NCI-H2081 (cell line): Measurements from ENCODE around the gene TMEM114.
A peak's percentile ranks its signal among the peaks of the same experiment; 100 is the strongest.

ENCODE experiments used
- DNase-seq, 2 experiments: peaks; one replicate each; lab custom pipeline; 2025; lab: John Stamatoyannopoulos, UW

Gene TMEM114

GRCh38 chr16:8589900-8590688, at the start of gene TMEM114:
Gene TMEM114, minus strand, starts transcription at chr16:8590511. Its CDS starts 673 bp downstream, at chr16:8589838.
- no peak for DNase-seq

GRCh38 chr16:8639694-8640093, 49.4 kb upstream of the TMEM114 start:
- no peak for DNase-seq

- no peak for DNase-seq
Measured at GRCh38 chr16:8634991-8635736, 44.9 kb upstream of the TMEM114 start.

- no peak for DNase-seq
Measured at GRCh38 chr16:8632675-8633182, 42.4 kb upstream of the TMEM114 start.

GRCh38 chr16:8631818-8632465, 41.6 kb upstream of the TMEM114 start:
- DNase-seq = no peak

GRCh38 chr16:8631373-8631772, 41.1 kb upstream of the TMEM114 start:
- DNase-seq = no peak

- no peak for DNase-seq
Measured at GRCh38 chr16:8630255-8630953, 40.1 kb upstream of the TMEM114 start.

GRCh38 chr16:8628981-8629725, 38.8 kb upstream of the TMEM114 start:
- DNase-seq = no peak

- DNase-seq = no peak
Measured at GRCh38 chr16:8627456-8627855, 37.1 kb upstream of the TMEM114 start.

- no peak for DNase-seq
Measured at GRCh38 chr16:8626946-8627345, 36.6 kb upstream of the TMEM114 start.

GRCh38 chr16:8625491-8626087, 35.3 kb upstream of the TMEM114 start:
- no peak for DNase-seq

GRCh38 chr16:8623634-8624033, 33.3 kb upstream of the TMEM114 start:
- DNase-seq = no peak

GRCh38 chr16:8622315-8622656, 32.0 kb upstream of the TMEM114 start:
- no peak for DNase-seq

- DNase-seq = peak; percentile 84 to 87
Measured at GRCh38 chr16:8621572-8622314, 31.4 kb upstream of the TMEM114 start, which contains the start of gene METTL22. Gene METTL22, plus strand, starts transcription at chr16:8621698. Its CDS starts 3,968 bp downstream, at chr16:8625666.

GRCh38 chr16:8621222-8621571, 30.9 kb upstream of the TMEM114 start:
- no peak for DNase-seq

- DNase-seq = no peak
Measured at GRCh38 chr16:8620535-8620934, 30.2 kb upstream of the TMEM114 start.

- no peak for DNase-seq
Measured at GRCh38 chr16:8619671-8620370, 29.5 kb upstream of the TMEM114 start.

GRCh38 chr16:8614435-8615029, 24.2 kb upstream of the TMEM114 start:
- DNase-seq = no peak
